ENCODE data around the gene KCNQ2.

- TF ChIP-seq CTCF (conservative IDR thresholded peaks at IDR 0.05; ENCODE audit: low read depth in 2 of 2), result no peak
- no peak for TF ChIP-seq JUNB (IDR thresholded peaks at IDR 0.05; ENCODE audit: unreplicated experiment)
- TF ChIP-seq POLR2AphosphoS5 (IDR thresholded peaks at IDR 0.05; ENCODE audit: low read depth), result no peak
- no peak for TF ChIP-seq REST (IDR thresholded peaks at IDR 0.05; ENCODE audit: unreplicated experiment)
- TF ChIP-seq EZH2 (IDR thresholded peaks at IDR 0.05; ENCODE audit: low read depth, unreplicated experiment), result no peak
- TF ChIP-seq ETS1 (IDR thresholded peaks at IDR 0.05), result no peak
Observed at GRCh38 chr20:63406011-63406410, 66.4 kb downstream of the KCNQ2 start.

All from GM23338 (cell line).